Activated naive CD8-positive, alpha-beta T cell treated with anti-CD3 and anti-CD28 coated beads, Interleukin-2, amount 10 ng/mL, durations not matched to agents 7 days and 5 days (primary cell): ENCODE measurements around the gene RABGAP1. TPM values are rescaled to one million over a fixed set of nuclear protein-coding genes. Genes with fewer than 3 reads are reported as not detected.

Experiments used
- ATAC-seq: fragments of 150-1000 bp; cut with Tn5 transposase; one replicate; pipeline ENCODE4 v1.10.0; 2021; ENCODE audit warnings: low read depth, moderate library complexity
- POLR2A ChIA-PET: fragments of 350-600 bp; sonication (Branson Sonifier 250); formaldehyde crosslinking; loops from one replicate; lab custom pipeline; 2021; ENCODE audit warnings: antibody characterized with exemption; lab: Charles Lee
- DNase-seq: peaks from one replicate; pipeline ENCODE4 v3.0.0; 2021
- H3K27ac Mint-ChIP-seq: one replicate; pipeline ENCODE4 v1.8.0; 2022; ENCODE audit warnings: mild to moderate bottlenecking, mixed read lengths
- H3K27me3 Mint-ChIP-seq: one replicate; pipeline ENCODE4 v1.8.0; 2022; ENCODE audit warnings: mild to moderate bottlenecking, moderate library complexity, mixed read lengths
- H3K36me3 Mint-ChIP-seq: one replicate; pipeline ENCODE4 v1.8.0; 2021; ENCODE audit warnings: mild to moderate bottlenecking, mixed read lengths
- H3K4me1 Mint-ChIP-seq: one replicate; pipeline ENCODE4 v1.8.0; 2021; ENCODE audit warnings: mixed read lengths
- H3K4me3 Mint-ChIP-seq: one replicate; pipeline ENCODE4 v1.8.0; 2022; ENCODE audit warnings: mild to moderate bottlenecking, moderate library complexity, mixed read lengths
- H3K9me3 Mint-ChIP-seq: one replicate; pipeline ENCODE4 v1.8.0; 2021; ENCODE audit warnings: mixed read lengths
- total RNA-seq, 2 experiments: library from RNA; stranded (reverse); gene quantifications; one replicate each; pipeline ENCODE4 v1.2.3, GENCODE V29; 2021

The RABGAP1 gene
- total RNA-seq, 2 experiments from 2014 or later: 25.5 to 27.7 TPM

DNA sequence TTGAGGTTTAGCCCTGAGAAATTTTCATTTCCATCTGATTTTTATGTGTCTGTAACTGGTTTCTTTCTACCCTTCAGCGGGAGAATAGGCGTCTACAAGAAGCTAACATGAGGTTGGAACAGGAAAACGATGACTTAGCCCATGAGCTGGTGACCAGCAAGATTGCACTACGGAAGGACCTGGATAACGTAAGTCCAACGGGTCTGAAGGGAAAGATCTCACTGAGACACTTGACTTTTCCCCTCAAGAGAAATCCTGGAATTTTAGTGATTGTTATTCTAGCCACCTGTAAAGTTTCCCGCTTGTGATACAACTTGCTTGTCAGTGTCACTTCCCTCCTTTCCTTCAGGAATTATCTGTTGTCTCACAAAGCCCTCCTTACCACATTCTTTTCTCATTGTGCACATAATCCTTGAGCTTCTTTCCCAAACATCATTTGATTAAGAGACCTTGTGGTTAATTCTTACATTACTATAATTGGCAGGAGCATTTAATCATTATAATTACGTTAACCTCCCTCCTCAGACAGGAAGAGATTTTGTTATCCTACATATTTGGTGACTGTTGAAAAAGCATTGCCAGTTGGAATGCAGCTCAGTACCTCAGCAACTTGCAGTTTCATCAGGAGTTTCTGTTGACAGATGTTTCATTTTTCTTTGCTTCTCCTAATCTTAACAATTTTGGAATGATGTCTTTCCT, 149.5 kb downstream of the RABGAP1 start:
- no peak overlapping the region for H3K27ac Mint-ChIP-seq
- no peaks in the 10 kb centered on the region for H3K9me3 Mint-ChIP-seq
- peaks cover 12% of the 10 kb centered on the region for H3K36me3 Mint-ChIP-seq
- DNase-seq (no peak), ATAC-seq (no peak)
- POLR2A ChIA-PET: no interaction called here
- H3K4me1 Mint-ChIP-seq: no peaks in the 10 kb centered on the region
- H3K27me3 Mint-ChIP-seq: no peaks in the 10 kb centered on the region
- H3K4me3 Mint-ChIP-seq: no peak overlapping the region

- ATAC-seq (no peak), DNase-seq (no peak)
- H3K4me3 Mint-ChIP-seq: no peak overlapping the region
- H3K27ac Mint-ChIP-seq: no peak overlapping the region
- no peaks in the 10 kb centered on the region for H3K9me3 Mint-ChIP-seq
- H3K4me1 Mint-ChIP-seq: no peaks in the 10 kb centered on the region
- H3K36me3 Mint-ChIP-seq: peaks cover 13% of the 10 kb centered on the region
- POLR2A ChIA-PET: no interaction called here
- no peaks in the 10 kb centered on the region for H3K27me3 Mint-ChIP-seq
Observed at GRCh38 chr9:123090956-123091355, 150.1 kb downstream of the RABGAP1 start.

DNA sequence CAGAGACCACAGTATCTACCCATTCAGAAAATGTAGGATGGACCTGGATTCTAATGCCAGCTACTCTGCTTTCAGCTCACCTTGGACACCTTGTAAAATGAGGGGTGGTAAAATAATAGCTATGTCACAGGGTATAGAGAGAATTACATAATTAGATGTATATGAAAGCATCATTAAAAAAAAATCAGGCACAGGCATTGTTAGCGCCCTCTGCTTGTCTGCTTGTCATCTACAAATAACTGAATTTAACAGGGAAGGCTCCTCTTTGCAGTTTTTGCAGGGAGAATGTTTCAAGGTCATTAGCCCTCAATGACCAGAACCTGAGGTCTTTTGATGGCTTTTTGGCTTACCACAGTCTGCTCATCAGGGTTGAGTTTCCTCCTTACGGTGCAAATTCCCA, 150.6 kb downstream of the RABGAP1 start:
- DNase-seq (no peak), ATAC-seq (no peak)
- Mint-ChIP-seq H3K27ac (no peak overlapping the region), H3K36me3 (peaks cover 11% of the 10 kb centered on the region), H3K4me1 (no peaks in the 10 kb centered on the region), H3K9me3 (no peaks in the 10 kb centered on the region), H3K4me3 (no peak overlapping the region), H3K27me3 (no peaks in the 10 kb centered on the region)
- POLR2A ChIA-PET: no interaction called here

- Mint-ChIP-seq H3K4me1 (no peaks in the 10 kb centered on the region), H3K9me3 (no peaks in the 10 kb centered on the region), H3K36me3 (peaks cover 11% of the 10 kb centered on the region), H3K4me3 (no peak overlapping the region), H3K27me3 (no peaks in the 10 kb centered on the region), H3K27ac (no peak overlapping the region)
- ATAC-seq (no peak), DNase-seq (no peak)
- POLR2A ChIA-PET: no interaction called here
Observed at GRCh38 chr9:123093141-123093540, 152.3 kb downstream of the RABGAP1 start.

GRCh38 chr9:123096987-123097386, 156.2 kb downstream of the RABGAP1 start:
- Mint-ChIP-seq H3K36me3 (peaks cover 10% of the 10 kb centered on the region), H3K4me3 (no peak overlapping the region), H3K9me3 (no peaks in the 10 kb centered on the region), H3K4me1 (no peaks in the 10 kb centered on the region), H3K27me3 (no peaks in the 10 kb centered on the region), H3K27ac (no peak overlapping the region)
- POLR2A ChIA-PET: no interaction called here
- DNase-seq: no peak
- no peak for ATAC-seq

- ATAC-seq (no peak), DNase-seq (no peak)
- no peak overlapping the region for H3K4me3 Mint-ChIP-seq
- H3K9me3 Mint-ChIP-seq: no peaks in the 10 kb centered on the region
- H3K36me3 Mint-ChIP-seq: peaks cover 6% of the 10 kb centered on the region
- H3K27ac Mint-ChIP-seq: no peak overlapping the region
- POLR2A ChIA-PET: no interaction called here
- no peaks in the 10 kb centered on the region for H3K4me1 Mint-ChIP-seq
- no peaks in the 10 kb centered on the region for H3K27me3 Mint-ChIP-seq
Observed at GRCh38 chr9:123097430-123098095, 156.7 kb downstream of the RABGAP1 start.

- Mint-ChIP-seq H3K4me3 (no peak overlapping the region), H3K9me3 (no peaks in the 10 kb centered on the region), H3K27me3 (no peaks in the 10 kb centered on the region), H3K4me1 (no peaks in the 10 kb centered on the region), H3K27ac (no peak overlapping the region), H3K36me3 (peaks cover 5% of the 10 kb centered on the region)
- ATAC-seq: no peak
- DNase-seq: no peak
- POLR2A ChIA-PET: no interaction called here
Observed at GRCh38 chr9:123098096-123098459, 157.3 kb downstream of the RABGAP1 start.

- H3K9me3 Mint-ChIP-seq: no peaks in the 10 kb centered on the region
- H3K27me3 Mint-ChIP-seq: no peaks in the 10 kb centered on the region
- peaks cover 5% of the 10 kb centered on the region for H3K36me3 Mint-ChIP-seq
- H3K4me1 Mint-ChIP-seq: no peaks in the 10 kb centered on the region
- ATAC-seq (no peak), DNase-seq (no peak)
- no peak overlapping the region for H3K4me3 Mint-ChIP-seq
- POLR2A ChIA-PET: no interaction called here
- H3K27ac Mint-ChIP-seq: no peak overlapping the region
Observed at GRCh38 chr9:123099042-123099441, 158.2 kb downstream of the RABGAP1 start.

DNA sequence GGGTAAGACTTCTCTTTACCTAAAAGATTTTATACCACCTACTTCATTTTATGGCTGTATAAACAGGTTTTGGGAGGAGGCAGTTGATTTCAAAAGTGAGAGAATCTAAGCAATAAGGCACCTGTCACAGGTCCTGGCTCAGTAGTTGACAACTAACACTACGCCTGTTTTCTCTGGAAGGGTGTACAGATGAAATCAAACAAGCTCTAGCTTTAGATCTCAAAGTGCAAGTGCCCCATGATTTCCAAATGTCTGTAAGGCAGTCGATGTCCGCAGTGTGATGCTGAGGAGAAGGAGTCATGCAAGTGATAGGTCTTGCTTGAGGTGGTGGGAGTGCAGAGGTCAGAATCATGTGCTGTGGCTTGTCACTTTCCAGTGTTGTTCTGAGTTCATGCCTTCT, 158.7 kb downstream of the RABGAP1 start:
- H3K4me3 Mint-ChIP-seq: no peak overlapping the region
- ATAC-seq: no peak
- no peak overlapping the region for H3K27ac Mint-ChIP-seq
- peaks cover 5% of the 10 kb centered on the region for H3K36me3 Mint-ChIP-seq
- no peaks in the 10 kb centered on the region for H3K9me3 Mint-ChIP-seq
- POLR2A ChIA-PET: no interaction called here
- DNase-seq: no peak
- H3K4me1 Mint-ChIP-seq: no peaks in the 10 kb centered on the region
- no peaks in the 10 kb centered on the region for H3K27me3 Mint-ChIP-seq

DNA sequence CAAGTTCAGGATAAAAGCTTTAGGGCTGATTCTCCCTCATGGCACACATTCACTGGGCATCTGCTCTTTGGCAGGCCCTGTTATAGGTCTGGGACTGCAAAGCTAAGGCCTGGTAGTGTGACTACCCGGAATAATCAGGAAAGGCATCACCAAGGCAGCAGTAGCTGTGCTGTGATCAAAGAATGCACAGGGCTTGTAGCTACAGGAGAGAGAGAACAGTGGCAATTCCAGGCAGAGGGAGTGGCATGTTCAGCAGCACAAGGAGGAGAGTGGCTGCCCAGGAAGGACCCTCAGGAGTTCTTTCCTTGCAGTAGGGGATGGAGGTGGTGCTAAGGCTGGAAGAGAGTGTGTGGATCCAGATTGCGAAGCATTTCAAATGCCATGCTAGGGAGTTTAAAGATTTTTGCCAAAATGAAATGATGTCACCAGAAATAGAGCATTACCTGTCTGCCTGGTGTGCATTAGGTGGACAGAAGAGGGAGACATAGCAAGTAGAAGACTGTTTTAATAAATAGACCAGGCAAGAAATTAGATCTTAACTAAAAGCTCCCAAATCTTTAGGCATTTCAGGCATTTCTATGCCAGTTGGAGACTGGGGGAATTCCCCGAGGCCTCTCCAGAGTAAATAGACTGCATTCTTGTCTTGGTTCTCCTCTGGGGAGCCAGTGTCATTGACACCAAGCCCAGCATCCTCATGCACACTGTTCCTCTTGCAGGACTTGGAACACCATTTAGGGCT, 161.7 kb downstream of the RABGAP1 start:
- Mint-ChIP-seq H3K4me3 (no peak overlapping the region), H3K27ac (no peak overlapping the region), H3K9me3 (no peaks in the 10 kb centered on the region), H3K4me1 (peaks cover 2% of the 10 kb centered on the region), H3K36me3 (peaks cover 2% of the 10 kb centered on the region), H3K27me3 (no peaks in the 10 kb centered on the region)
- POLR2A ChIA-PET: no interaction called here
- ATAC-seq (no peak), DNase-seq (no peak)

DNA sequence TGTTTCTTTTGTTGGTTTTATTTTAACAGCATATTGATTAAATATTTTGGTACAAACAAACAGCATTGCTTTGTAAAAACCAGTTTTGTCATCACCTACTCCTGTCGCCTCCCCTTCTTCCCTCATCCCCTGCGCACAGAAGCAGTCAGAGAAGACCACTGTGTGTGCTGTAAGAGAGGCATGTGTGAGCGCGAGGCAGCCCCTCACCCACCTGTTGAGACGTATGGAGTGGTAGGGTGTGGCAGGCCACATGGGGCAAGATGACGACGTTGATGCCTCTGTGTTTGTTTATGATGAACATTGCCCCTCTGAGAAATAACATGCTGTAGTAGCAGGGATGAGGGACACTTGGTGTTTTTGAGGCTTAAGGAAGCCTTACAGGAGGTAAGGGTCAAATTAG, 164.0 kb downstream of the RABGAP1 start:
- Mint-ChIP-seq H3K27me3 (no peaks in the 10 kb centered on the region), H3K4me1 (peaks cover 2% of the 10 kb centered on the region), H3K27ac (no peak overlapping the region), H3K4me3 (no peak overlapping the region), H3K9me3 (no peaks in the 10 kb centered on the region), H3K36me3 (peaks cover 3% of the 10 kb centered on the region)
- POLR2A ChIA-PET: no interaction called here
- no peak for DNase-seq
- ATAC-seq: no peak

DNA sequence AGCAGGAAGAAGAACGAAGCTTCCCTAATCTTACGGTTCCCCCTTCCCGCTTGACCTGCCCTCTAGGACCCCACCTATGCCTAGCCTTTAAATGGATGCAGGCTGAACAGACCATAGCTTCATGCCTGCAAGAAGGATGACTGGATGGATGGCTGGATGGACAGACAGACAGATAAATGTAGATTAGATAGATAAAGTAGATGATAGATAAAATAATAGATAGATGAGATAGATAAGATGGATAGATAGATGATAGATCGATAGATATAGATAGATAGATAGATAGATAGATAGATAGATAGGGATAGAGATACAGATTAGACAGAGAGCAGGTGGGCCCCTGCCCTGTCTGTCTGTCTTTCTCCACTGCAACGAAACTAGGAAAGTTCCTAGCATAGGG, 164.7 kb downstream of the RABGAP1 start:
- DNase-seq (no peak), ATAC-seq (no peak)
- Mint-ChIP-seq H3K27ac (no peak overlapping the region), H3K36me3 (peaks cover 3% of the 10 kb centered on the region), H3K27me3 (no peaks in the 10 kb centered on the region), H3K9me3 (no peaks in the 10 kb centered on the region), H3K4me1 (peaks cover 2% of the 10 kb centered on the region), H3K4me3 (no peak overlapping the region)
- POLR2A ChIA-PET: no interaction called here

- Mint-ChIP-seq H3K36me3 (peaks cover 1% of the 10 kb centered on the region), H3K4me3 (no peak overlapping the region)
- no peak for ATAC-seq
Observed at GRCh38 chr9:123107639-123108285, 166.9 kb downstream of the RABGAP1 start.

More at GRCh38 chr9:123107639-123108285, 166.9 kb downstream of the RABGAP1 start:
- no peaks in the 10 kb centered on the region for H3K27me3 Mint-ChIP-seq
- POLR2A ChIA-PET: no interaction called here
- DNase-seq: no peak
- no peaks in the 10 kb centered on the region for H3K9me3 Mint-ChIP-seq
- H3K27ac Mint-ChIP-seq: no peak overlapping the region
- H3K4me1 Mint-ChIP-seq: peaks cover 10% of the 10 kb centered on the region
